PC-3 (cell line): ENCODE results near the gene ATP1A4.

ENCODE experiments used
- EZH2 ChIP-seq: fragments of 300-600 bp; sonication (generic); IDR thresholded peaks from one replicate; pipeline ENCODE4 v1.6.1; 2017; ENCODE audit warnings: antibody characterized with exemption, mild to moderate bottlenecking, low read length; ENCODE audit not compliant: unreplicated experiment
- TF ChIP-seq, protein P1 (sequence below): fragments of 300-600 bp; sonication (generic); conservative IDR thresholded peaks from 2 replicates; pipeline ENCODE4 v1.5.1; 2017; ENCODE audit warnings: antibody characterized with exemption, low read depth, mild to moderate bottlenecking, low read length

DNA sequence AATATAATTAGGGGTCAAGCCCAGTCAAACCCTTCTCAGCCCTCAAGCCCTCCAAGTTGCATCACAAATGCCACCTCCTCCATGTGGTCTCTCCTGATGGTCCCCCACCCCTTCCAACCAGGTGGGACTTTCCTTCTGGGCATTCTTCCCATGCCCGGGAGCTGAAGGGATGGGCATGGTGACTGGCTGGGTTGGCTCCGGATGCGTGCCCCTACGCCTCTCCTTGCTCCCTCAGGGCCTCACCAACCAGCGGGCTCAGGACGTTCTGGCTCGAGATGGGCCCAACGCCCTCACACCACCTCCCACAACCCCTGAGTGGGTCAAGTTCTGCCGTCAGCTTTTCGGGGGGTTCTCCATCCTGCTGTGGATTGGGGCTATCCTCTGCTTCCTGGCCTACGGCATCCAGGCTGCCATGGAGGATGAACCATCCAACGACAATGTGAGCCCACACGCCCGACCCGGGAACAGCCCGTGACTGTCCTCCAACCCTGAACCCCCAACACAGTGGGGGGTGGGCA is 28.4 kb upstream of the ATP1A4 start:
- TF ChIP-seq EZH2, result no peak
- TF ChIP-seq, protein P1, sequence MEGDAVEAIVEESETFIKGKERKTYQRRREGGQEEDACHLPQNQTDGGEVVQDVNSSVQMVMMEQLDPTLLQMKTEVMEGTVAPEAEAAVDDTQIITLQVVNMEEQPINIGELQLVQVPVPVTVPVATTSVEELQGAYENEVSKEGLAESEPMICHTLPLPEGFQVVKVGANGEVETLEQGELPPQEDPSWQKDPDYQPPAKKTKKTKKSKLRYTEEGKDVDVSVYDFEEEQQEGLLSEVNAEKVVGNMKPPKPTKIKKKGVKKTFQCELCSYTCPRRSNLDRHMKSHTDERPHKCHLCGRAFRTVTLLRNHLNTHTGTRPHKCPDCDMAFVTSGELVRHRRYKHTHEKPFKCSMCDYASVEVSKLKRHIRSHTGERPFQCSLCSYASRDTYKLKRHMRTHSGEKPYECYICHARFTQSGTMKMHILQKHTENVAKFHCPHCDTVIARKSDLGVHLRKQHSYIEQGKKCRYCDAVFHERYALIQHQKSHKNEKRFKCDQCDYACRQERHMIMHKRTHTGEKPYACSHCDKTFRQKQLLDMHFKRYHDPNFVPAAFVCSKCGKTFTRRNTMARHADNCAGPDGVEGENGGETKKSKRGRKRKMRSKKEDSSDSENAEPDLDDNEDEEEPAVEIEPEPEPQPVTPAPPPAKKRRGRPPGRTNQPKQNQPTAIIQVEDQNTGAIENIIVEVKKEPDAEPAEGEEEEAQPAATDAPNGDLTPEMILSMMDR, result no peak
